SIG-M5 treated with dmso at 0.1 percent for 504 hours (cell line): Measurements from ENCODE around the gene WFDC6.

Experiments
- DNase-seq: peaks from one replicate; lab custom pipeline; 2025; ENCODE audit not compliant: unreplicated experiment; lab: John Stamatoyannopoulos, UW

The WFDC6 gene

DNA sequence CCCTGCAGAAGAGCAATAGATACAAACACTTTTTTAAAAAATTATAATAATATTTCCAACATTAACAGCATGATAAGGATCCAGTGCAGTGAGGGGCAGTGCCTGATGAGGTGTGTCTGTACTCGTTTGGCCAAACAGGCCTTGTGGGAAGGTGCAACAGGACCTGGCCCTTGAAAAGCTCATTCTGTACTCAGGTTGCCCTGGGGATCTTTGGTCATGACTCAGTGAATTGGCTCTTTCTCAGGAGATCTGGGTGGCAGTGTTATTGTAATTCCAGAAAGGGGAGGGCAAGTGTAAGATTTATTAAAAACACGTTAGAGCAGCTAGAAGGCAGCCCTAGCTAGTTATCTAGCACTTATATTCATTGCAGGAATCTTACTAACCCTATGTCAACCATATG is 21.0 kb downstream of the WFDC6 start:
- no peak for DNase-seq

DNA sequence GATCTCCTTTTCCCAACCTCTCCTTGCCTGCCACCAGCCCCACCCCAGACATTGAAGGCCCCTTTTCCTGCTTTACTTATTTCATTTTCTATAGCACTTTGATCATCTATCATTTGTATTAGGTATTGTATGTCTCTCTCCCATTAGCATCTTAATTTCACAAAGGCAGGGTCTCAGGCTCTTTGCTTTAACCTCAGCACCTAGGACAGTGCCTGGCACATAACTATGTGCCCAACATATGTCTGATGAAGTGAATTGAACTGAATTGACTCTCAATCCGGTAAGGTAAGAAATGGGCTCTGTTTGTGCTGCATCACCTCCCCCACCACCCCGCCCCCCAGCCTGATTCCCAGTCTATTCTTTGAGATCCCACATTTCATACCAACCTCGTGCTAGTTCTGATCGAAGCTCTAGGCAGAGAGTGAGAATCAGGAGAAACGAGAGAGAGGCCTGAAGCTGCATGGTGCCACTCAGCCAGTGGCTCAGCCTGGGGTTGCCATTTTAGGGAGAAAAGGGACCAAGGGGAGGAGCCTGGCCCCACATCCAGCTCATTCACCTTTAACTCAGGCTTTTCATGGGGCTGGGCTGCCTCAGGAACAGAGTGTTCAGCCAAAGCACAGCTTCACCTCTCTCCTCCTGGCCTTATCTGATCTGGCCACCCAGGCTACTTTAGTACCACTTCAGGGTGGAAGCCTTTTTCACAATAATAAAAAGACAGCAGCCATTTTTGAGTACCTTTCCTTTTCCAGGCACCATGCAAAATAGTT is 24.0 kb downstream of the WFDC6 start, which contains the start of gene SPINT3:
SPINT3 (minus strand) TSS at position 476 of the 767 bp plus-strand sequence; CDS start at position 462, 14 bp downstream.
- DNase-seq = no peak

DNA sequence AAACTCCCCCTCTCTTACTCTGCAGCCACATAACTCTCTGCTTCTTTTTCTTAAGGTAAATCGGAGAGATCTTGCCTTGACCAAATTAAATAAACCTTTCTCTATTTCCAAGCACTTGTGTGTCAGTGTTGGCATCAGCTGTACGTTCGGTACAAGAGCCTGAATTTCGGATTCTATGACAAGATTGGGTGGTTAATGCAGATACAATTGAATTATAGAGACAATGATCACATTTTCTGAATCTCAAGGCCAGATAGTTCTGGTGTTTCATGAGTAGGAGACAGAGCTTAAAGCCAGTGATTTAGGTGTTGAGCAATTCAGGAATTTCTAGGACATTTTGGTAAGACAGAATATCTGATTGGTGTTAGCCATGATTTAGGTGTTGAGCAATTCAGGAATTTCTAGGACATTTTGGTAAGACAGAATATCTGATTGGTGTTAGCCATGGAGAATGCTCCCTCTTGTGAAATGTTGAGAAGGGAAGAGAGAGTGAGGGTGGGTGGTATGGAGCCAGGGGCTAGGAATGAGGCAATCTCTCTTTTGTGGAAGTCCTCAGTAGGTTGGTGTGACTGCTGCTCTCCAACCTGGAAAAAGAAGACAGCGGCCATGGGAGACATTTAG is 28.9 kb downstream of the WFDC6 start:
- no peak for DNase-seq

DNA sequence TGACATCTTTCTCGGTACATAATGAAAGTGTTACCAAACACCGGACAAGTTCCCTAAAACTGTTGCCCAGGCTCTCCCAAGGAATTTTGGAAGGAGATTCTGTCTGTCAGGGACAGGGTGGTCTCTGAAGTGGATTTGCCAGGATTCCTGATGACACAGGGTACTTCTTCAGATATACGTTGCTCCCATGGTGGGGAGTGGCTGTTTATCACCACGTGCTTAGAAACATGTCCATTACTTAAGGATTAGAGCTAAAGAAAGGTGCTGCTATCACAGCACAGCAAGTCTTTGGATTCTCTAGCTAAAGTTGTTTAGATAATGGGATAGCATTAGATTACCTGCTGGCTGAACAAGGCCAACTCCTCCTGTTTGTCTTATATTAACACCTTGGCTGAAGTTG is 30.2 kb downstream of the WFDC6 start:
- no peak for DNase-seq

DNA sequence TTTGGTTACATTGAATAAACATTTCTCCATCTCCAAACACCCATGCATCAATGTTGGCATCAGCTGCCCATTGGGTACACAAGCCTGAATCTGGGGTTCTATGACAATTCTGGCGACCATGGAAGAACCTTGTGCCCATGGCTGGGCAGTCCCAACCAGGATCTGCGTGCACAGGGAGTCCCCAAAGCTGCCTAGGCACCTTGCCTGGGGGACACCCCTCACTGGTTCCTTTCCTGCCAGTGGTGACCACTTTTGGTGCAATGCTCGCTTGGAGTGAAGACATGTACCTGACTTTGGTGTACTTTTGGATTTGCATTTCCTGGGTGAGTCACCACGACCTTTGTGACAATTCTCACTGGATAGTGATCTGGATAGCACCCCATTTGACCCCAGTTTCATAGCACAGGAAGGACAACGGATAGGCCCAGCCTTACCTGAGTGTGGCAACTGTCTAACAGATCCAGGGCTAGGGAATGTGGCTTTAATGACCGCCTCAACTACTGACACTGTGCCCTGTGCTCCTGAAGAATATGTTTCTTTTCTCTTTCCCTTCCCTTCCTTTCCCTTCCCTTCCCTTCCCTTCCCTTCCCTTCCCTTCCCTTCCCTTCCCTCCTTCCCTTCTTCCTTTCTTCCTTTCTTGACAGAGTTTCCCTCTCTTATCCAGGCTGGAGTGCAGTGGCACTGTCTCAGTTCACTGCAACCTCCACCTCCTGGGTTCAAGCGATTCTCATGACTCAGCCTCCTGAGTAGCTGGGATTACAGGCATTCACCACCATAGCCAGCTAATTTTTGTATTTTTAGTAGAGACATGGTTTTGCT is 31.0 kb downstream of the WFDC6 start:
- DNase-seq = no peak

DNA sequence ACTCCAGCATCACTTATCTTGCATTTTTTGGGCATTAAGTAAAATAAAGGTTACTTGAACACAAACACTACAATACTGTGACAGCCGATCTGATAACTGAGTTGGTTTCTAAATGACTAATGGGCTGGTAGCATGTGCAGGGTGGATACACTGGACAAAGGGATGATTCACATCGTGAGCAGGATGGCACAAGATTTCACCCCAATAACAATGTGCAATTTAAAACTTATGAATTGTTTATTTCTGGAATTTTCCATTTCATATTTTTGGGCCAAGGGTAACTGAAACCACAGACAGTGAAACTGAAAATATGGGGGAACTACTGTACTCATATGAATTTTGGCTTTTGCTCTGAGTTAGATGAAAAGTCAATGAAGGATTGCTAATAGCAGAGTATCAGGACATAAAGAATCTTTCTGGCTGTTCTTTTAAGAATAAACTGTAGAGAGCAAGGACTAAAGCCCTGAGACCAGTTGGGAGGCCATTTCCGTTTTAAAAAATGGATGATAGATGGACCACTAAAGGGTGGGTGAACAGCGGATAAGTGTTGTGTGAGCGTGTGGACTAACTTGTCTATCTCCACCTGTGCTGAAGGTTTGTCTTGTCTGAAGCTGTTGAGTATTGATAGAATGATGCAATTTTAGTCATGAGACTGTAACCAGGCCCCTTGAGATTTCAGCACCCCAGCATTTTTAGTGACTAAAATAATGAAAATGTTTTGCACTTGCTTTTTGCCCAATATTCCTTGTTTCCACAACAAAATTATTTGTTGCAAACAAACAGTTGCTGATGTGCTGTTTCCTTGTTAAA is 32.1 kb downstream of the WFDC6 start:
- no peak for DNase-seq

DNA sequence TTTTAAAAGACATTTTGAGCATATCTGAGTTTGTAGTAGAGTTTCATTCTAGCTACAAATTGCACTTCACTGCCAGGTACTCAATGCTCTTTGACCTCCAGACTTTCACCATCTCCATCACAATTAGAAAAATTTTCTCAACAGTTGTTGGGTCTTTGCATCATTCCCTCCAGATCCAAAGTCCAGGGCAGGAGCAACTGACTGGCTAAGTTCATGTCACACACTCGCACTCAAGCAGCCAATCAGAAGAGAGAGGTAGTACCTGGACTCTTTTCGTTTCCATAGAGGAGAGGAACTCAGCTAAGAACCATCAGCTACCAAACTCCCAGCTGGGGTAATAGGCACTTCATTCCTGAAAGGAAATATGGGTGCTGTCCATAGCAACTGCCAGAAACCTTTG is 32.9 kb downstream of the WFDC6 start:
- no peak for DNase-seq

DNA sequence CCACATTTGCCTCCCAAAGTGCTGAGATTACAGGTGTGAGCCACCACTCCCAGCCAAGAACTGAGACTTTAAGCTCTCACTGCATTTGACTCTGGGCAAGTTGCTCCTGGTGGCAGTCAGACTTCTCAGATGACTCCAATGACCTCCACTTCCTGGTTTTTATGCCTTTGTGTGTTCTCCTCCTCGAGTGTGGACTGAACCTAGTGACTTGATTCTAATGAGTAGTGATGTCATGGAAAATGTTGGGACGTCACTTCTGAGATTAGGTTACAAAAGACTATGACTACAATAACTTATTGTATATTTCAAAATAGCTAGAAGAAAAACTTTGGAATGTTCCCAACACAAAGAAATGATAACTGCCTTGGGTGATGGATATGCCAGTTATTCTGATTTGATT is 35.9 kb downstream of the WFDC6 start:
- DNase-seq = no peak

DNA sequence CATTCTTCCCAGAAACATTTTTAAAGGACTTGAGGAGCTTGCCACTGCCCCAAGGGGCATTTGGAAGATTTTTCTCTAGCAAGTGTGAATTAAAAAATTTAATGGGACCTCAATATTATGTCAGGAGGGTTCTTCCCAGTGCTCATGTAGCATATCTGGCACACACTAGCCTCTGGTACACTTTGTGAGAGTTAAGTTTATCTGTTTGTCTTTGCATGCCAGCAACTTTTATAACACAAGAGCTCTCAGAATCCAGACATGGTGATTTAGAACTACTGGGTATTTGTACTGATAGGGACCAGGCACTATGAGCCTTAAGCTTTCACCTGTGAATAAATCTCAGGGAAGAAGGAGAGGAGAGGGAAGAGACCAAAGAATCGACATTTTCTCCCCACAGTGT is 36.7 kb downstream of the WFDC6 start:
- DNase-seq = no peak

DNA sequence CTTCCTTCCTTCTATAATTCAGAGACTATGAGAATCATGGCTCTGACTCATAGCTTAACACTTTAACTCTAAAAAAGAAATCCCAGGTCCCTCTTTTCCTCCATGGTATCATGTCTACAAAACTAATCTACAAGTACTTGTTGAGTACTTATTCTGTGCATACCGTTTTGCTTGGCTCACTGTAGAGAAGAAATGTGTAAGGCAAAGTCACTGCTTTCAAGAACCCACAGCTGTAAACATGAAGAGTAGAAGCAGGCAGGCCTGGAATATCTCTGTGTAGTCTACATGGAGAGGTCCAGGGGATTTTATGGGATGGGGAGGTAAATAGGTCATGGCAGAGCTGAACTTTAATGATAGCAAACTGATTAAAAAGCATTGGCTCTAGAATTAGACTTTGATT is 37.7 kb downstream of the WFDC6 start:
- DNase-seq = no peak

DNA sequence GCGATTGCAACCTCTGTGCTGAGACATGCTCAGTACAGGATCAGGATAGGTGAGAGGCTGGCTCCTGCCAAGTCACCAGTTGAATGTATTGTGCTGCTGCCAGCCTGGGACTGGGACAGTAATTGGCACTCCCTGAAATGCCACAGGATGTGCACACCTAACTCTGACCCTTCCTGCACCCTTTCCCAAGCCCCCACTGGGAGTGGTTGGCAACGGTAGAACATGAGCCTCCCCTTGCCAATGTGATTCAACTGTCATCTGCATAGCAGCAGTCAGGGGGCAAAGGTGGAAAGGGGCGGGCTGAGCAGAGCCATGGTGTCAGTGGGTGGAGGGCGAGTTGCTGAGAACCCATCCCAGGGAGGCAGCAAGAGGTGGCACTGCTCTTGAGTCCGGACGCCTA is 39.3 kb downstream of the WFDC6 start:
- no peak for DNase-seq

DNA sequence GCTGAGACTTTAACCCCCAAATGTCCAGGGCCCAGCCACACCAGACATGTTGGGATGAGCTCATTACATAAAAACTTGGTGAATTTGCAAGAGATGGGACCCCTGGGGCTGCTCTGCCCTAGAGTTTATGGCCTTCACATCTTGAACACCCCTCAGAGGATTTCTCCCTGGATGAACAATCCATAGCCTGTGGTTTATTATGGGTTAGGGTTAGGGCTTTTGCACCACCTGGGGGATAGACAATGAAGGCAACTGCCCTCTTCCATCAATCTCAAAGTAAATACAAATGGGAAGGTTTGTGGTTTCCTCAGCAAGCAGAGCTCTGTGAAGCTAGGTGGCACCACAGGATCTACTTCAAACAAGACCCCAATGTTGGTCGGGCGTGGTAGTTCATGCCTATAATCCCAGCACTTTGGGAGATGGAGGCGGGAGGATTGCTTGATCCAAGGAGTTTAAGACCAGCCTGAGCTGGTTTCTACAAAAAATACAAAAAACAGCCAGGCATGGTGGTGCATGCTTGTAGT is 41.2 kb downstream of the WFDC6 start:
- DNase-seq = no peak

DNA sequence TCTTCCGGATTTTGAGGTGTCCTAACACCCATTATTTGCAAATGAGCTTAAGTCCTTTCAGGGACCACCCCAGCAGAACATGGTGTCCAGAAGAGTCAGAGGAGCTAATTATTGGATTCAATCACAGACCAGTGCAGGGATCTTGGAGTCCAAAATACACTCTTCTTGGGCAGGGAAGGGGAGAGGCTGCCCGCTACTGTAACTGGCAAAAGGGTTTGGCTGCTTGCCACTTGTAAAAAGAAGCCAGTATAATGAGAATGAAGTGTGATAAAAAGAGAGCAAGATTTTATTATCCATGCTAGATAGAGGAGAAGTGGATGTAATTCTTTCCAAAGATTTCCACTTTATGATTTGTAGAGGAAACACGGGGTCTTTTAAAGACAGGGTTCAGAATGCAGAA is 43.1 kb downstream of the WFDC6 start:
- DNase-seq = no peak

DNA sequence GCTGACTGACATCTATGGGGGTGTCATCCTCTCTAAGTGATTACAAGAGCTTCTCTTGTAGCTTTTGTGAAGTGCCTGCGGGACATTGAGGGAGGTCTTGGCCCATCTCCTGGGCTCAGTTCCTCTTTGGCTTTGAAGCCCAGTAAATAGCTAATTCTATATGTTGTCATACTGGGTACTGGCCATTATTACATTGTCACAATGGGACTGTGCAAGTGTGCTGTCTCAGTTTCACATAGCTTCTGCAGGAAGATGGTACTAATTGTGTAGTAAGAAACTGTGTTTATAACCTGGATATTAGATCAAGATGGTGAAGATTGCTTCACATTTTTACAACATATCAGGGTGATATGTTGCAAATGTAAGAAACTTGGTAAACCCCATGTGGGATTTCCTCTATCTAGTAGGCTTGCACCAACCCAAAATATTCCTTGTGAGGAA is 43.8 kb downstream of the WFDC6 start:
- DNase-seq = peak; percentile 77

DNA sequence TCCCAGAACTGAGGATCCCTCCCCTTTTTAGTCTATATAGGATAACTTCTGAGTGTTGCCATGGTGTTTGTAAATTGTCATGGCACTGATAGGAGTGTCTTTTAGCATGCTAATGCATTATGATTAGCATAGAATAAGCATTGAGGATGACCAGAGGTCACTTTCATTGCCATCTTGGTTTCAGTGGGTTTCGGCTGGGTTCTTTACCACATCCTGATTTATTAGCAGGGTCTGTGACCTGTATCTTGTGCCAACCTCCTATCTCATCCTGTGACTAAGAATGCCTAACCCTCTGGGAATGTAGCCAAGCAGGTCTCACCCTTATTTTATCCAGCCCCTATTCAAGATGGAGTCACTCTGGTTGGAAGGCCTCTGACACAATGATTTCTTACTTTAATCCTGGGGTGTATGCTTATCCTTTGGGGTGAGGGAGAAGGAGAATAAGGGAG is 50.2 kb downstream of the WFDC6 start:
- DNase-seq = no peak

DNA sequence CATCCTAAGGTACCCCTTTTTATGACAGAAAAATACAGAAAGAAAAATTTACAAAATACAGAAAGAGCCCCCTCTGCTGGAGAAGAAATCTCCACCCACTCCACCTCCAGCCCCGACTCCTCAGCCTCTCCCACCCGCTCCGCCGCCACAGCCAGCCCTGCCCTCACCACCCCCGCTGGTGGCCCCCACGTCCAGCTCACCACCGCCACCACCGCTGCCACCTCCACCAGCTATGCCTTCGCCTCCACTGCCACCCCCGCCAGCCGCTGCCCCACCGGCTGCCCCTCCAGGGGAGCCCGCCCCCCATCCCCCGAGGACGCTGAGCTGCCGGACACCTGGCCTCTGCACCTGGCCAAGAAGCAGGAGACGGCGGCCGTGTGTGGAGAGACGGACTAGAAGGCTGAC is 52.0 kb downstream of the WFDC6 start:
- DNase-seq = no peak

DNA sequence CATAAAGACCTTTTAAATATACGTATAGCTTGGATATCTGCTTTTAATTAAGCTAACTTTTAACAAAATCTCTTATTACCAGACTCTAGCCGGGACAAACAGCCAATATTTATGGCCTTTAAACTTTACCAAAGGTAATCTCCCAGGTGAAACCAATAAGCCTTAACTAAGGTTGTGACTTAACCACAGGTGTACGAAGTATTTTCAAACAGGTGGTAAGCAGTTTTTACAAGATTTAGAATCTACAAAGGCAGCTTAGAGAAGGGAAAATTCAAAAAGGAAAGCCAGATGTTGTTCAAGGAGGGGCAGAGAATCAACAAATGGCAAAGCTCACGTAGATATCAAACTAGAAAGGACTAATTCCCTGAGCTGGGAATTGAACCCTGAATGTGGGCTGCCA is 53.9 kb downstream of the WFDC6 start:
- DNase-seq = no peak

DNA sequence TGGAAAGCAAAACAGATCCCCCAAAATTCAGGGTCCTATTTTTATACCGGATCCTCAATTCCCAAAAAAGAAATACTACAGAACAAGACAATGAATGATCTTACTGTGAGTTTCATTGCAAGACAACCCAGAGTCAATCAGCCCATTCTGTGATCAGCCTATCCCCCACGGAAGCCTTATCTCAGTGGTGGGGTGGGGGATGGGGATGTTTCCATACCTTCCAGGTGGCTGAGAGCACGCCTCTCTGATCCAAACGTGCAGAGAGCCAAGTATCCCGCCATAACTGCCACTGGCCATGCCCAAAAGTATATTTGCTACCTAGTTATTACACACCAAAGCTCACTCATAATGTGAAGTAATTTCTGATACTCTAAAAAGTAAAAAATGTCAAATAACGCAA is 54.6 kb downstream of the WFDC6 start:
- no peak for DNase-seq
